Right lobe of liver (tissue), 4 donors: Measurements from ENCODE around the gene WWC1.

Experiments
- CTCF ChIP-seq, 4 donors: fragments of 200-600 bp in 3 of 4; fragments of 450-650 bp in 1 of 4; IDR thresholded peaks; one replicate each; pipeline versions ENCODE4 v1.5.1 to v1.8.0; 2016 to 2022; ENCODE audit warnings: antibody characterized with exemption in 4 of 4, mild to moderate bottlenecking in 2 of 4
- POLR2A ChIP-seq: fragments of 450-650 bp; IDR thresholded peaks from one replicate; pipeline ENCODE4 v1.6.1; 2017; ENCODE audit warnings: antibody characterized with exemption, mild to moderate bottlenecking
- donor health status: DM: no; HTN: no; CAD: no.
- donor health status: DM: no; HTN: no; CAD: no.
- donor health status: DM: no; HTN: yes; CAD: no.

GRCh38 chr5:168295574-168296201 is 4.2 kb downstream of the WWC1 start:
- peak; percentile 17 to 51 (median 28) for TF ChIP-seq CTCF (IDR thresholded peaks at IDR 0.05)
- no peak for TF ChIP-seq POLR2A
